HEK293 (cell line): ENCODE results near the gene TMCO2.

Source experiments
- CTCF ChIA-PET: fragments of 350-600 bp; formaldehyde crosslinking; extraction: SDS; loops from one replicate; lab custom pipeline; 2021; ENCODE audit warnings: antibody characterized with exemption; lab: Yijun Ruan, JAX
- POLR2A ChIA-PET: fragments of 300-600 bp; formaldehyde crosslinking; extraction: SDS; loops from one replicate; lab custom pipeline; 2020; ENCODE audit warnings: antibody characterized with exemption, inconsistent platforms; lab: Yijun Ruan, JAX
- H3K27ac ChIP-seq: fragments of 200-500 bp; sonication (Bioruptor generic); 2 replicates; pipeline ENCODE4 v1.5.1; 2014; ENCODE audit warnings: low read depth, low read length, control low read depth, inconsistent platforms; ENCODE audit errors: extremely low read depth
- H3K36me3 ChIP-seq, 2 experiments: fragments of 200-500 bp in 1 of 2; sonication (Bioruptor generic) in 1 of 2; 1 replicate in 1 of 2; 2 replicates in 1 of 2; pipeline ENCODE4 v1.5.1; 2014 to 2017; ENCODE audit warnings: inconsistent platforms in 2 of 2, low read length in 2 of 2; ENCODE audit not compliant: control insufficient read depth in 2 of 2, insufficient read depth in 1 of 2
- H3K4me1 ChIP-seq: fragments of 200-500 bp; sonication (Bioruptor generic); 2 replicates; pipeline ENCODE4 v1.5.1; 2014; ENCODE audit warnings: mild to moderate bottlenecking, low read length, inconsistent platforms; ENCODE audit not compliant: control insufficient read depth, insufficient read depth
- H3K4me3 ChIP-seq: 2 replicates; pipeline ENCODE4 v1.5.1; 2011; ENCODE audit warnings: low read depth, mild to moderate bottlenecking, control low read depth, low read length, moderate library complexity
- H3K9me3 ChIP-seq: fragments of 200-500 bp; sonication (Bioruptor generic); 2 replicates; pipeline ENCODE4 v1.5.1; 2014; ENCODE audit warnings: low read depth, low read length, inconsistent platforms; ENCODE audit not compliant: control insufficient read depth, insufficient read depth
- EGR2 ChIP-seq: fragments of 450-650 bp; formaldehyde crosslinking; IDR thresholded peaks from 2 replicates; pipeline ENCODE4 v1.5.1; 2016; ENCODE audit warnings: low read depth, missing biosample characterization, missing genetic modification characterization
- KLF10 ChIP-seq: fragments of 450-650 bp; IDR thresholded peaks from 2 replicates; pipeline ENCODE4 v1.5.1; 2018; ENCODE audit warnings: missing biosample characterization, mild to moderate bottlenecking, missing genetic modification characterization
- KLF8 ChIP-seq: fragments of 450-650 bp; formaldehyde crosslinking; IDR thresholded peaks from 2 replicates; pipeline ENCODE4 v1.5.1; 2016; ENCODE audit warnings: missing biosample characterization, missing genetic modification characterization
- MZF1 ChIP-seq: fragments of 450-650 bp; formaldehyde crosslinking; IDR thresholded peaks from 2 replicates; pipeline ENCODE4 v1.5.1; 2017; ENCODE audit warnings: missing biosample characterization, missing genetic modification characterization, borderline replicate concordance
- PRDM1 ChIP-seq: fragments of 450-650 bp; formaldehyde crosslinking; IDR thresholded peaks from 2 replicates; pipeline ENCODE4; 2016; ENCODE audit warnings: missing biosample characterization, missing genetic modification characterization
- ZBTB6 ChIP-seq: fragments of 450-650 bp; formaldehyde crosslinking; IDR thresholded peaks from 2 replicates; pipeline ENCODE4 v1.5.1; 2017; ENCODE audit warnings: missing biosample characterization, missing genetic modification characterization
- ZFP3 ChIP-seq: fragments of 450-650 bp; formaldehyde crosslinking; IDR thresholded peaks from 2 replicates; pipeline ENCODE4 v1.5.1; 2016; ENCODE audit warnings: low read depth, missing biosample characterization, missing genetic modification characterization
- ZNF112 ChIP-seq: fragments of 450-650 bp; formaldehyde crosslinking; IDR thresholded peaks from 2 replicates; pipeline ENCODE4 v1.5.0; 2017; ENCODE audit warnings: missing biosample characterization, missing genetic modification characterization
- ZNF157 ChIP-seq: fragments of 450-650 bp; formaldehyde crosslinking; IDR thresholded peaks from 2 replicates; pipeline ENCODE4 v1.5.1; 2016; ENCODE audit warnings: missing biosample characterization, missing genetic modification characterization
- ZNF18 ChIP-seq: fragments of 450-650 bp; formaldehyde crosslinking; IDR thresholded peaks from 2 replicates; pipeline ENCODE4 v1.5.1; 2016; ENCODE audit warnings: missing biosample characterization, missing genetic modification characterization
- ZNF211 ChIP-seq: fragments of 450-650 bp; formaldehyde crosslinking; IDR thresholded peaks from 2 replicates; pipeline ENCODE4 v1.5.1; 2016; ENCODE audit warnings: low read depth, missing biosample characterization, missing genetic modification characterization
- ZNF223 ChIP-seq: fragments of 450-650 bp; formaldehyde crosslinking; IDR thresholded peaks from 2 replicates; pipeline ENCODE4 v1.5.1; 2016; ENCODE audit warnings: missing biosample characterization, missing genetic modification characterization
- ZNF23 ChIP-seq: fragments of 450-650 bp; formaldehyde crosslinking; IDR thresholded peaks from 2 replicates; pipeline ENCODE4 v1.5.1; 2016; ENCODE audit warnings: missing biosample characterization, missing genetic modification characterization, borderline replicate concordance
- ZNF248 ChIP-seq: fragments of 450-650 bp; formaldehyde crosslinking; IDR thresholded peaks from 2 replicates; pipeline ENCODE4 v1.5.1; 2017; ENCODE audit warnings: missing biosample characterization, missing genetic modification characterization
- ZNF362 ChIP-seq: fragments of 450-650 bp; formaldehyde crosslinking; IDR thresholded peaks from 2 replicates; pipeline ENCODE4 v1.5.1; 2016; ENCODE audit warnings: missing biosample characterization, missing genetic modification characterization
- ZNF514 ChIP-seq: fragments of 450-650 bp; formaldehyde crosslinking; IDR thresholded peaks from 2 replicates; pipeline ENCODE4 v1.5.1; 2016; ENCODE audit warnings: missing biosample characterization, missing genetic modification characterization
- ZNF529 ChIP-seq: fragments of 450-650 bp; formaldehyde crosslinking; IDR thresholded peaks from 2 replicates; pipeline ENCODE4 v1.5.1; 2017; ENCODE audit warnings: missing genetic modification characterization, missing biosample characterization; ENCODE audit not compliant: insufficient replicate concordance
- ZNF596 ChIP-seq: fragments of 450-650 bp; IDR thresholded peaks from 2 replicates; pipeline ENCODE4 v1.5.0; 2018; ENCODE audit warnings: missing biosample characterization, mild to moderate bottlenecking, missing genetic modification characterization, moderate library complexity
- ZNF701 ChIP-seq: fragments of 450-650 bp; formaldehyde crosslinking; IDR thresholded peaks from 2 replicates; pipeline ENCODE4 v1.5.1; 2016; ENCODE audit warnings: missing biosample characterization, missing genetic modification characterization
- ZNF704 ChIP-seq: fragments of 450-650 bp; formaldehyde crosslinking; IDR thresholded peaks from 2 replicates; pipeline ENCODE4 v1.5.1; 2016; ENCODE audit warnings: missing biosample characterization, missing genetic modification characterization
- ZNF76 ChIP-seq: fragments of 450-650 bp; formaldehyde crosslinking; IDR thresholded peaks from 2 replicates; pipeline ENCODE4; 2016; ENCODE audit warnings: low read depth, missing biosample characterization, missing genetic modification characterization, borderline replicate concordance
- TF ChIP-seq, protein P1 (sequence below): fragments of 450-650 bp; formaldehyde crosslinking; IDR thresholded peaks from 2 replicates; pipeline ENCODE4 v1.5.1; 2016; ENCODE audit warnings: missing biosample characterization, missing genetic modification characterization
- TF ChIP-seq, protein P2 (sequence below): fragments of 450-650 bp; formaldehyde crosslinking; IDR thresholded peaks from 2 replicates; pipeline ENCODE4 v1.5.1; 2017; ENCODE audit warnings: missing biosample characterization, mild to moderate bottlenecking, missing genetic modification characterization, moderate library complexity

Gene TMCO2

GRCh38 chr1:40204856-40205255, 42.9 kb upstream of the TMCO2 start:
- TF ChIP-seq ZNF211 (no peak), ZNF529 (tag by site-specific recombination) (no peak), EGR2 (no peak), ZNF76 (tag by site-specific recombination) (no peak), ZNF701 (tag by site-specific recombination) (no peak), ZFP3 (tag by site-specific recombination) (no peak), ZNF596 (tag by site-specific recombination) (no peak), PRDM1 (no peak)
- Histone ChIP-seq H3K4me1 (no peaks in the 10 kb centered on the region), H3K36me3 (peaks cover 0 to 46% of the 10 kb centered on the region in 2 experiments), H3K27ac (no peak overlapping the region), H3K9me3 (no peaks in the 10 kb centered on the region), H3K4me3 (no peak overlapping the region)
- CTCF ChIA-PET = interaction anchor here (0.8 kb wide), 1 partner anchor 23 kb away, joined by 3 read pairs; no protein-coding TSS in a partner anchor
- POLR2A ChIA-PET = interaction anchor here (0.6 to 0.7 kb wide), 2 partner anchors 256 to 503 kb away, joined by 3 to 4 read pairs; no protein-coding TSS in a partner anchor

- CTCF ChIA-PET = interaction anchor here (0.7 to 1.2 kb wide), 5 partner anchors 13 to 194 kb away, joined by 3 to 6 read pairs (median 5); no protein-coding TSS in a partner anchor
- POLR2A ChIA-PET = no interaction called here
Observed at GRCh38 chr1:40210511-40211204, 37.1 kb upstream of the TMCO2 start.

More at GRCh38 chr1:40210511-40211204, 37.1 kb upstream of the TMCO2 start:
- H3K4me1 ChIP-seq = peaks cover 9% of the 10 kb centered on the region; the same call in 1 of the 2 replicates
- H3K27ac ChIP-seq = no peak overlapping the region
- no peak for TF ChIP-seq ZNF112
- TF ChIP-seq ZNF223 (tag by site-specific recombination) = no peak
- no peak for TF ChIP-seq ZNF514 (tag by site-specific recombination)
- TF ChIP-seq KLF8 (tag by site-specific recombination) = no peak
- TF ChIP-seq, protein P1, sequence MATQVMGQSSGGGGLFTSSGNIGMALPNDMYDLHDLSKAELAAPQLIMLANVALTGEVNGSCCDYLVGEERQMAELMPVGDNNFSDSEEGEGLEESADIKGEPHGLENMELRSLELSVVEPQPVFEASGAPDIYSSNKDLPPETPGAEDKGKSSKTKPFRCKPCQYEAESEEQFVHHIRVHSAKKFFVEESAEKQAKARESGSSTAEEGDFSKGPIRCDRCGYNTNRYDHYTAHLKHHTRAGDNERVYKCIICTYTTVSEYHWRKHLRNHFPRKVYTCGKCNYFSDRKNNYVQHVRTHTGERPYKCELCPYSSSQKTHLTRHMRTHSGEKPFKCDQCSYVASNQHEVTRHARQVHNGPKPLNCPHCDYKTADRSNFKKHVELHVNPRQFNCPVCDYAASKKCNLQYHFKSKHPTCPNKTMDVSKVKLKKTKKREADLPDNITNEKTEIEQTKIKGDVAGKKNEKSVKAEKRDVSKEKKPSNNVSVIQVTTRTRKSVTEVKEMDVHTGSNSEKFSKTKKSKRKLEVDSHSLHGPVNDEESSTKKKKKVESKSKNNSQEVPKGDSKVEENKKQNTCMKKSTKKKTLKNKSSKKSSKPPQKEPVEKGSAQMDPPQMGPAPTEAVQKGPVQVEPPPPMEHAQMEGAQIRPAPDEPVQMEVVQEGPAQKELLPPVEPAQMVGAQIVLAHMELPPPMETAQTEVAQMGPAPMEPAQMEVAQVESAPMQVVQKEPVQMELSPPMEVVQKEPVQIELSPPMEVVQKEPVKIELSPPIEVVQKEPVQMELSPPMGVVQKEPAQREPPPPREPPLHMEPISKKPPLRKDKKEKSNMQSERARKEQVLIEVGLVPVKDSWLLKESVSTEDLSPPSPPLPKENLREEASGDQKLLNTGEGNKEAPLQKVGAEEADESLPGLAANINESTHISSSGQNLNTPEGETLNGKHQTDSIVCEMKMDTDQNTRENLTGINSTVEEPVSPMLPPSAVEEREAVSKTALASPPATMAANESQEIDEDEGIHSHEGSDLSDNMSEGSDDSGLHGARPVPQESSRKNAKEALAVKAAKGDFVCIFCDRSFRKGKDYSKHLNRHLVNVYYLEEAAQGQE (tag by site-specific recombination) = no peak
- TF ChIP-seq MZF1 (tag by site-specific recombination) = no peak
- TF ChIP-seq ZNF704 (tag by site-specific recombination) = no peak
- no peak for TF ChIP-seq ZNF248 (tag by site-specific recombination)
- TF ChIP-seq ZNF23 (tag by site-specific recombination) = no peak
- no peak for TF ChIP-seq KLF10 (tag by site-specific recombination)
- TF ChIP-seq ZBTB6 (tag by site-specific recombination) = no peak
- no peak for TF ChIP-seq ZNF18 (tag by site-specific recombination)
- no peak for TF ChIP-seq ZNF362 (tag by site-specific recombination)
- no peak for TF ChIP-seq ZNF157 (tag by site-specific recombination)
- TF ChIP-seq, protein P2, sequence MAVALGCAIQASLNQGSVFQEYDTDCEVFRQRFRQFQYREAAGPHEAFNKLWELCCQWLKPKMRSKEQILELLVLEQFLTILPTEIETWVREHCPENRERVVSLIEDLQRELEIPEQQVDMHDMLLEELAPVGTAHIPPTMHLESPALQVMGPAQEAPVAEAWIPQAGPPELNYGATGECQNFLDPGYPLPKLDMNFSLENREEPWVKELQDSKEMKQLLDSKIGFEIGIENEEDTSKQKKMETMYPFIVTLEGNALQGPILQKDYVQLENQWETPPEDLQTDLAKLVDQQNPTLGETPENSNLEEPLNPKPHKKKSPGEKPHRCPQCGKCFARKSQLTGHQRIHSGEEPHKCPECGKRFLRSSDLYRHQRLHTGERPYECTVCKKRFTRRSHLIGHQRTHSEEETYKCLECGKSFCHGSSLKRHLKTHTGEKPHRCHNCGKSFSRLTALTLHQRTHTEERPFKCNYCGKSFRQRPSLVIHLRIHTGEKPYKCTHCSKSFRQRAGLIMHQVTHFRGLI (tag by site-specific recombination) = no peak
- no peak overlapping the region for H3K4me3 ChIP-seq
- peaks cover 4 to 46% of the 10 kb centered on the region in 2 experiments; a peak in 2 of 3 replicates for H3K36me3 ChIP-seq
- no peaks in the 10 kb centered on the region for H3K9me3 ChIP-seq
